ENCODE measurements around the gene MAP1LC3A. TPM values are rescaled to one million over a fixed set of nuclear protein-coding genes. Genes with fewer than 3 reads are reported as not detected.

Gene MAP1LC3A
- polyA plus RNA-seq, 1 donor, result 14.2 TPM

DNA sequence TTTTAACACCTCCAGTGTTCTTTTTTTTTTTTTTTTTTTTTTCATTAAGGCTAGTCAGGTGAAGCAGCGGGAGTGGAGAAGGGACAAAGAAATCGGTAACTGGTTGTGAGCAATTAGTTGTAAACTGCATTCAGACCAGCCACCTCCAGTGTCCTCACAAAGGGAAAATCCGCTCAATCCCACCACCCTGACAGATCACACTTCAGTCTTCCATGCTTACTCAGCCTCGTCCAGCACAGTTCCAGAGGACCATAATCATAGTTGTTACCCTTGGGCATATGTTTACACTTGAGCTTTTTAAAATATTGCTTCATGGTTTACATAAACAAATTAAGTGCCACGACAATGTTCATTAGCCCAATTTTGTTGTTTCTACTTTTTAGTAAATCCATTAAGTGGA lies 32.1 kb upstream of the MAP1LC3A start:
- DNase-seq, result no peak

DNA sequence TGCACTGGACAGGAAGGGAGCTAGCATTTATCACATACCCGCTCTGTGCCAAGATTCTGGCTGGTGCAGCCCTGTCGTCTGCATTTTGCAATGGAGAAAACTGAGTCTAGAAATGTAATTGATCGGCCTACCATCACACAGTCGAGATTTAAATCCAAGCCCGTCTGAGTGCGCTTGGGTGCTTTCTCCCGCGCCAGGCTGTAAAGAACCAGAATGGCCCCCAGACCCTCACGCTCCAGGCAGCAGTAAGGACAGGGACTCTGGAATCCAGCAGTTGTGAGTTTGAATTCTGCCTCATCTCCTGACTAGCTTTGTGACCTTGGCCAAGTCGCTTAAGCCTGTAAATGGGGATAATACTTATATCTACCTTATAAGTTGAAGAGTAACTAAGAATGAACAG lies 31.5 kb upstream of the MAP1LC3A start:
- DNase-seq, result no peak

- no peak for DNase-seq
Observed at GRCh38 chr20:34528921-34529297, 29.6 kb upstream of the MAP1LC3A start.

- DNase-seq, result no peak
Observed at GRCh38 chr20:34529742-34530141, 28.8 kb upstream of the MAP1LC3A start.

DNA sequence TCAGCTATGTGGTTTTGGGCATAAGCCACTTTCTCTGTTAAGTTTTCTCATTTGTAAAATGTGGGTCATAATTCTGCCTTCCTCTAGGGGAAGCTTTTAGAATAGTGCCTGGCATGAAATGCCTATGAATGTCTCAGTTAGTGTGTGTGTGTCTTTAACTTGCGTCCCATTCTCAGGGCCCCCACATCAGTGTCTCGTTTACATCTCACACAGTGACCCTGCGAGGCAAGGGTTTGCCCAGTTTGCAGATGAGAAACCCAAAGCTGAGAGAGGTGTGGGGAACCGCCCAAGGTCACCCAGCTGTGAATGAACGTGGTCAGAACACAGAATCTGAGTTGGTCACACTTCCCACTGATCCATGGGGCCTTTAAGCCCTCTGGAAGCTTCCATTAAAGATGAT lies 28.2 kb upstream of the MAP1LC3A start:
- no peak for DNase-seq

- no peak for DNase-seq
Observed at GRCh38 chr20:34531608-34532265, 26.8 kb upstream of the MAP1LC3A start.

GRCh38 chr20:34532320-34532719 lies 26.2 kb upstream of the MAP1LC3A start:
- no peak for DNase-seq

GRCh38 chr20:34532756-34533155 lies 25.8 kb upstream of the MAP1LC3A start:
- DNase-seq, result no peak

DNA sequence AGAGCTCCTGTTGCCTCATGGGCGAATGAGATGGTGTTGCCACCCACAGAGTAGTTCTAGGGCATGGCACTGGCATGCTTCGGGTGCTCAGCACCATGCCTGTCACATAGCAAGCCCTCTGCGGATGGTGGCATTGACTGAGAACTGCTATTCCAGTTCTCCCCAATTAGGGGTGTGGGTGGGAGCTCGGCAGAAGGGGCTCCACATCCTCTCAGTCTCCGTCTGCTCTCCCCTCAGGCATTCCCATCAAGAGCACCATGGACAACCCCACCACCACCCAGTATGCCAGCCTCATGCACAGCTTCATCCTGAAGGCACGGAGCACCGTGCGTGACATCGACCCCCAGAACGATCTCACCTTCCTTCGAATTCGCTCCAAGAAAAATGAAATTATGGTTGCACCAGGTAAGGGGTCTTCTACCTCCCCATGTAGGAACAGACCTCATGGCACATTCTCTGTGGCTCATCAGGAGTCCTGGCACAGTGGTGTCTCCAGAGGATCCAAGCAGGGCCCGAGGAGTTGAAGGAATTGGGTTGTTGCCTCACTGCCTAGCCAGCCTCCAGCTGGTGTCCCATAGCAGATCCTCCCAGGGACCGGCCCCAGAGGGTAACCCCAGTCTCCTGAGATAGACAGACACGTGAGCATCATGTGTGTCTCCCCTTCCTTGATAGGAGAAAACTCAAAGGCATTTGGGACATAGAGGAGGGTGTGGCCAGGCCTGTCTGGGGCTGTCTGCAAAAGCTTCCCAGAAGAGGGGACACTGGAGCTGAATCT lies 23.9 kb upstream of the MAP1LC3A start:
- DNase-seq, result no peak

- no peak for DNase-seq
Observed at GRCh38 chr20:34535301-34535840, 23.1 kb upstream of the MAP1LC3A start.

- DNase-seq, result no peak
Observed at GRCh38 chr20:34535857-34536256, 22.7 kb upstream of the MAP1LC3A start.

- DNase-seq, result no peak
Observed at GRCh38 chr20:34536798-34537394, 21.6 kb upstream of the MAP1LC3A start.

- no peak for DNase-seq
Observed at GRCh38 chr20:34537651-34538050, 20.9 kb upstream of the MAP1LC3A start.

DNA sequence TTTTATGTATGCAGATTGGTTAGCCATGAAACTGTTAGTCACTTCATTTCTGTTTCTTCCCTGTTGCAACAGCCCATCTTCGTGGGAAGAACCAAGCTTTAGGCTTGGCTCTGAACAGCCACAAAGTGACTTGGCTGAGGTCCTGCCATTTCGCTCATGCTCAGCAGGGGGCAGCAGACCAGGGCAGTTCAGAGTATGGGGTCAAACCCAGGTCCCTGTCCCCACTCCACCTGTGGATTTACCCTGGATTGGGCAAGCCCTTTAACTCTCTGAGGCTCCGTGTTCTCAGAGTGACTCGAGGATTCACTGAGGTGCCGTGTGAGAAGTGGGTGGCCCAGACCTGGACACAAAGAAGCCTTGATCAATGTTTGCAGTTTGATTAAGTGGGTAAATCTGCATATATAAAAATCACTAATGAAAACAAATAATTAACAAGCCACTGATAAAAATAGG lies 19.8 kb upstream of the MAP1LC3A start:
- no peak for DNase-seq

GRCh38 chr20:34539756-34540155 lies 18.8 kb upstream of the MAP1LC3A start:
- DNase-seq, result no peak

GRCh38 chr20:34540596-34541263 lies 17.8 kb upstream of the MAP1LC3A start:
- DNase-seq, result no peak

- no peak for DNase-seq
Observed at GRCh38 chr20:34541264-34541901, 17.1 kb upstream of the MAP1LC3A start.

DNA sequence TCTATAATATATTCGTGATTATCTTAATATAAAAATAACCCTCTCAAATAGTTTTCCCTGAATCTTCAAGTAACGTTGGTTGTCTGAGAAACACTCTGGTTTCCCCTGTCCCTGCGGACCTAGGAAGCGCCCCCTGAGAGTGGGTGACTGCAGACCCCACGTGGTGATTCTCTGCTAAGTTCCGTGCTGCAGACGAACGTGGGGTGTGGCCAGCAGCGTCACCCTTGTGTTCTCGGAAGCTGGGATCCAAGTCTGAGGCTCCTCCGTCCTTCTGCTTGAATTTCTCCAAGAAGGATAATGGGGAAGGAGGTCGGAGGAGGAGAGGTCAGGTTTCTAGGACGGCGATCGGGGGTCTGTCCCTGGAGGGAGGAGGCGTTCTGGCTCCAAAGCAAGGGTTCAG lies 16.6 kb upstream of the MAP1LC3A start:
- DNase-seq, result no peak

GRCh38 chr20:34542439-34542838 lies 16.1 kb upstream of the MAP1LC3A start:
- DNase-seq, result no peak

DNA sequence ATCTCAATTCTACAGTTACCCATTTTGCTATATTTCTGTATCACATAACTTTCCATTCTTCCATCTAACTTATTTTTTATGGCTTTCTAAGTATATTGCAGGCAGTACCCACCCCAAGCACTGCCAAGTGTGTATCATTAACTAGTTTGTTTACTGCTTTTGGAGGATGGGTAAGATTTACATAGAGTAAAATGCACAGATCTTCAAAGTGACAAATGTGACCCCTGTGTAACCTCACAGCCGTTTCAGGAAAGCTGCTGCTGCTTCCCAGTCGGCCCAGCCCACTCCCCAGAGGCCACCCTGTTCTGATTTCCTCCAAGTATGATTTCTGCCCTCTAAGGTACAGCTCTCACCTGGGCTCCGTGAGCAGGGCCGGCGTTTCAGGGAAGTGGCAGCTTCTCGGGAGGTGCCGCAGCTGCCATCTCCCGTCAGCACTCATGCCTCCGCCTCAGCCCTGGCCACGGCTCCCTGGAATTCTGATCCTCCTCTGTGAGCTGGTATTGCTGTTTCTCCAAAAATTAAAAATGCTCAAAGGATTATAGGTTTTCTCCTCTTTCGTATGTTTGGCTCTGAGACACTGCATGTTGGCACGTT lies 15.0 kb upstream of the MAP1LC3A start:
- no peak for DNase-seq

- DNase-seq, result no peak
Observed at GRCh38 chr20:34544109-34544796, 14.3 kb upstream of the MAP1LC3A start.
